Kidney epithelial cell (primary cell): ENCODE results near the gene UCP1. TPM values are rescaled to one million over a fixed set of nuclear protein-coding genes. Genes with fewer than 3 reads are reported as not detected.

Experiments
- DNase-seq: peaks from one replicate; pipeline ENCODE4 v3.0.0-alpha.2; 2010; ENCODE audit warnings: low read depth
- H3K27me3 ChIP-seq: 2 replicates; pipeline ENCODE4 v1.6.0; 2011; ENCODE audit warnings: low read length; ENCODE audit not compliant: control insufficient read depth, insufficient read depth
- H3K36me3 ChIP-seq: 2 replicates; pipeline ENCODE4 v1.5.1; 2011; ENCODE audit warnings: low read length; ENCODE audit not compliant: control insufficient read depth, insufficient read depth
- H3K4me3 ChIP-seq: 2 replicates; pipeline ENCODE4 v1.5.1; 2011; ENCODE audit warnings: low read depth, mild to moderate bottlenecking, control low read depth, low read length
- total RNA-seq: library from RNA; depleted of rRNA; stranded (reverse); fragments of >200 nt; gene quantifications from 2 replicates; pipeline ENCODE4 v1.2.3, GENCODE V29; 2015
- TF ChIP-seq, protein P1 (sequence below): IDR thresholded peaks from 2 replicates; pipeline ENCODE4 v1.5.1; 2011; ENCODE audit warnings: mild to moderate bottlenecking, moderate library complexity, low read length, control low read depth, inconsistent platforms; ENCODE audit not compliant: insufficient read depth, poor library complexity, severe bottlenecking

The UCP1 gene
- total RNA-seq, 1 donor from 2014 or later, result 0.58 TPM

DNA sequence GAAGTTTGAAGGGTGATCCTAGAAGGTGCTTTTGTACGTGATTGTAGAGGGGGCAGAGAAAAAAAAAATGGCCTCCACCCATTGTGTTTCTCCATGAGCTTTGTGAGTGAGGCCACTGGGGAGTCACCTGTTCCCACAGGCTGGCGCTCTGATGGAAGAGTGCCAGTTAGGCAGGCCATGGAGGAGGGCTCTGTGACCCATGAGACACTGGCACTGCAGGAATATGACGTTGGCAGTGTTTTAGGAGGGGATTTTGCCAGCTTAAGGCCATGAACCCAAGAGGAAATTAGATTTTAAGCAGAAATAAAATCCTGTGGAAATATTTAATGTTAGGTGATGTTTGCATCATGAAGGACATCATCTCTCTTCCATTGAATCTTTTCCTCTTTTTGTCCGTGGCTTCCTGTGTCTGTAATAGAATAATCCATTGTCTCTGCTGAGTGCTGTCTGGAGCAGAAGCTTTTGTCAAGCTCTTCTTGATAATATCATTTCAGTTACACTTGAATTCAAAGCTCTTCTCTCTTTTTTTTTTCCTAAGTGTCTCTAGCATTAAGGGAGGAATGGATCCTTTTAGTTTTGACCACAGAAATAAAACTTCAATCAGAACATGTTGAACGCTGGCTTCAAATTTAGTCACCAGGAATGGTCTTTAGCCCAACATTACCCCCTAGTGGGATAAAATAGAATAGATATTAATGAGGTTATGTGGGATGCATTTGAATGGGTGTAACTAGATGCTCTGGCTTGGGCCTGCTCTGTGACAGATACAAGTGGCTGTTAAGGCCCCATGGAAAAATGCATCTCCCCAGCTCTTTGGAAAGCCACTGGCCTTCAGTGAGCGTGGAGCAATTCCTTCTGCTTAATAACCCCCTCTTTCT is 41.0 kb upstream of the UCP1 start:
- peak; percentile 16 for DNase-seq
- no peaks in the 10 kb centered on the region for H3K27me3 ChIP-seq
- no peak overlapping the region for H3K4me3 ChIP-seq
- TF ChIP-seq, protein P1, sequence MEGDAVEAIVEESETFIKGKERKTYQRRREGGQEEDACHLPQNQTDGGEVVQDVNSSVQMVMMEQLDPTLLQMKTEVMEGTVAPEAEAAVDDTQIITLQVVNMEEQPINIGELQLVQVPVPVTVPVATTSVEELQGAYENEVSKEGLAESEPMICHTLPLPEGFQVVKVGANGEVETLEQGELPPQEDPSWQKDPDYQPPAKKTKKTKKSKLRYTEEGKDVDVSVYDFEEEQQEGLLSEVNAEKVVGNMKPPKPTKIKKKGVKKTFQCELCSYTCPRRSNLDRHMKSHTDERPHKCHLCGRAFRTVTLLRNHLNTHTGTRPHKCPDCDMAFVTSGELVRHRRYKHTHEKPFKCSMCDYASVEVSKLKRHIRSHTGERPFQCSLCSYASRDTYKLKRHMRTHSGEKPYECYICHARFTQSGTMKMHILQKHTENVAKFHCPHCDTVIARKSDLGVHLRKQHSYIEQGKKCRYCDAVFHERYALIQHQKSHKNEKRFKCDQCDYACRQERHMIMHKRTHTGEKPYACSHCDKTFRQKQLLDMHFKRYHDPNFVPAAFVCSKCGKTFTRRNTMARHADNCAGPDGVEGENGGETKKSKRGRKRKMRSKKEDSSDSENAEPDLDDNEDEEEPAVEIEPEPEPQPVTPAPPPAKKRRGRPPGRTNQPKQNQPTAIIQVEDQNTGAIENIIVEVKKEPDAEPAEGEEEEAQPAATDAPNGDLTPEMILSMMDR, result peak; percentile 51
- H3K36me3 ChIP-seq, result no peaks in the 10 kb centered on the region

DNA sequence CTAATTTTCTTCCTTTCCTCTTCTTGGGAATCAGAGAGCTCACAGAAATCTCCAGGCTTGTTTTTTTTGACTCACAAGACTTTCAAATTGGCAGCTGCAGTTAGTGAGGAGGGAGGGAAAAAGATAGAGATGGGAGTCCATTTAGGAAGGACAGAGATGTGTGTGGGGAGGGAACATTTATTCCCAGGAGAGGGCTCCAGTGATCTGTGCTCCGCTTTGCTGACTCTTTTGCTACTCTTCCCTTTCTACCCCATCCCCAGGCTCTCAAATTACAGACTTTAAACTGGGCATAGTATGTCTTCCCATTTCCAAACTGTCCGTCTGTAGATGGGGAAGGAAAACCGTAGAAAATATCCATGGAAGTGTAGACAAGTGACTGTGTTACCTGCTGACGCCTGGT is 39.1 kb upstream of the UCP1 start:
- Histone ChIP-seq H3K27me3 (no peaks in the 10 kb centered on the region), H3K36me3 (no peaks in the 10 kb centered on the region), H3K4me3 (no peak overlapping the region)
- no peak for DNase-seq
- TF ChIP-seq, protein P1, result no peak

DNA sequence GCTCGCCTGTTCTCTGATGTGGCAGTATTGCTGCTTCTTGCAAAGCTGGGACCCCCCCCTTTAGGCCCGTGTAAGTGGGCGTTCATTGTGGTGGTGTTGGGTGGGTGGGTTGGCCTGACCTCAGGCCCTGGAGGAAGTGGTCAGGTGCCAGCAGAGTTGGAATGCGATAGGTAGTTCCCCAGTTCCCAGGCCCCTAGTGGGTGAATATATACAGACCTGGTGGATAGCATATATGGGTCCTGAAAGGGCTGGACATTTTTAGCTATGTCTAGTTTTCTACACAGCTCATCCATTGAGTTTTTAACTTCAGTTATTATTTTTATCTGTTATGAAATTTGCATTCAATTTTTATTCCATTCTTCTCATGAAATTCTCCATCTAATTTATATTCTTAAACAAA is 35.8 kb upstream of the UCP1 start:
- Histone ChIP-seq H3K36me3 (no peaks in the 10 kb centered on the region), H3K4me3 (no peak overlapping the region), H3K27me3 (no peaks in the 10 kb centered on the region)
- DNase-seq, result no peak
- TF ChIP-seq, protein P1, result no peak

DNA sequence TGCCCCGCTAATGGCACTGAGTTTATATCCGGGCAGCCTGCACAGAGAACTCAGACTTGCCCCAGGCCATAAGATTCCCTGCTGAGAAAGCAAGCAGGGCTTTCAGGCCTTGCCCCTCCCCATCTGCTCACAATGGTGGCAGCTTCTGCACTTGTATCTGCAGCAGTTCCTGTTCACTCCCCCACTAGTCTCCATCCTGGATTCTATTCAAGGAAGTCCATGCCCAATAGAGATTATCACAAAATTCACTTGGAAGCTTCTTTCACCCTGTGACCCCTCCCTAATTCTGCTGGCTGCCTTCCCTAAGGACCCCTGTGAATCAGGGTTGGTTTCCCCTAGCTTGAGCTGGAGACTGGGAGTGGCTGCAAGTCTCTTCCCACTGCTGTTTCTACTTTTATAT is 34.5 kb upstream of the UCP1 start:
- Histone ChIP-seq H3K27me3 (no peaks in the 10 kb centered on the region), H3K36me3 (no peaks in the 10 kb centered on the region), H3K4me3 (no peak overlapping the region)
- TF ChIP-seq, protein P1, result no peak
- no peak for DNase-seq

DNA sequence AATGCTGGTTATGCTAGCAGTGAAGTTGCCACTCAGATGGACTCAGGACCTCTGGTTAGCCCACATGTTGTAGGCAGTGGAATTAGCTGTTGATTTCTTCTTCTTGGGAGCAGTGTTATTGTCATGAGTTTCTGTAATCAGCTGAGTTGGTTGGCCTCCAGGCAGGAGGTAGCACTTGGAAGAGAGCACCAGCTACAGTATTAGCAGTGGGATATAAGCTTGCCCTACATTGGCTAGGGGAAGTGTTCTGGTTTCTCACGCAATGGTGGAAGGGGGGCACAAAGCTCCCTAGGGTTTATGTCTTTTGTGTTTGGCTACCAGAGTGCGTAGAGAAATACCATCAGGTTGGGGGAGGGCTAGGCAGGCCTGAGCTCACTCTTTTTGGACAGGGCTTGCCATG is 34.0 kb upstream of the UCP1 start:
- no peak for DNase-seq
- no peaks in the 10 kb centered on the region for H3K27me3 ChIP-seq
- no peak overlapping the region for H3K4me3 ChIP-seq
- TF ChIP-seq, protein P1, result no peak
- no peaks in the 10 kb centered on the region for H3K36me3 ChIP-seq

- H3K4me3 ChIP-seq, result no peak overlapping the region
- H3K36me3 ChIP-seq, result no peaks in the 10 kb centered on the region
- DNase-seq, result no peak
- TF ChIP-seq, protein P1, result no peak
- no peaks in the 10 kb centered on the region for H3K27me3 ChIP-seq
Measured at GRCh38 chr4:140600408-140600807, 31.6 kb upstream of the UCP1 start.
